Transverse colon (tissue), 3 donors: Measurements from ENCODE around the gene TM2D1.

Experiments used
- CTCF ChIP-seq, 5 experiments: fragments of 200-600 bp in 3 of 5; fragments of 450-650 bp in 2 of 5; sonication (generic) in 3 of 5; IDR thresholded peaks; 1 replicate in 2 of 5; 2 replicates in 3 of 5; pipeline ENCODE4 v1.5.1; 2016 to 2017; ENCODE audit warnings: antibody characterized with exemption in 5 of 5, inconsistent platforms in 3 of 5, mild to moderate bottlenecking in 2 of 5, moderate library complexity in 1 of 5
- EP300 ChIP-seq: sonication (generic); formaldehyde crosslinking; IDR thresholded peaks from one replicate; pipeline ENCODE4 v1.6.1; 2017; ENCODE audit warnings: antibody characterized with exemption, low read depth
- POLR2A ChIP-seq: fragments of 450-650 bp; IDR thresholded peaks from one replicate; pipeline ENCODE4 v1.6.1; 2016; ENCODE audit warnings: antibody characterized with exemption, mild to moderate bottlenecking, moderate library complexity

- TF ChIP-seq CTCF (IDR thresholded peaks at IDR 0.05), result no peak
- TF ChIP-seq POLR2A, result no peak
- TF ChIP-seq EP300, result no peak
Measured at GRCh38 chr1:61692155-61692800, 32.7 kb downstream of the TM2D1 start.
